Gastrocnemius medialis (tissue), 4 donors: ENCODE data around the gene ASMTL. TPM values are rescaled to one million over a fixed set of nuclear protein-coding genes. Genes with fewer than 3 reads are reported as not detected.

ENCODE experiments used
- ATAC-seq, 2 donors: fragments of 150-250 bp; one replicate each; pipeline ENCODE4 v1.9.1; 2016
- DNase-seq, 2 donors: peaks; one replicate each; pipeline ENCODE4 v3.0.0-alpha.2; 2019
- H3K27ac ChIP-seq, 4 donors: fragments of 200-600 bp; sonication (generic); 1 replicate in 1 of 4; 2 replicates in 3 of 4; pipeline ENCODE4 v1.5.1; 2016 to 2018; ENCODE audit warnings: mild to moderate bottlenecking in 2 of 4, moderate library complexity in 1 of 4
- H3K27me3 ChIP-seq, 3 donors: fragments of 200-600 bp; sonication (generic) in 2 of 3; 1 replicate in 1 of 3; 2 replicates in 2 of 3; pipeline versions ENCODE4 v1.5.1 to v1.6.0; 2016 to 2019; ENCODE audit warnings: mild to moderate bottlenecking in 1 of 3, moderate library complexity in 1 of 3
- H3K36me3 ChIP-seq, 2 donors: fragments of 200-600 bp; sonication (generic) in 1 of 2; one replicate each; pipeline ENCODE4 v1.5.1; 2017 to 2018
- H3K4me1 ChIP-seq, 2 donors: fragments of 200-600 bp; sonication (generic) in 1 of 2; one replicate each; pipeline ENCODE4 v1.5.1; 2016 to 2017; ENCODE audit warnings: mild to moderate bottlenecking in 2 of 2
- H3K4me3 ChIP-seq, 4 donors: fragments of 200-600 bp; sonication (generic) in 3 of 4; 1 replicate in 1 of 4; 2 replicates in 3 of 4; pipeline ENCODE4 v1.5.1; 2016 to 2019; ENCODE audit warnings: mild to moderate bottlenecking in 2 of 4
- H3K9me3 ChIP-seq, 3 donors: fragments of 200-600 bp; sonication (generic) in 2 of 3; 1 replicate in 1 of 3; 2 replicates in 2 of 3; pipeline ENCODE4 v1.5.1; 2016 to 2019
- CTCF ChIP-seq, 5 experiments: fragments of 450-650 bp in 3 of 5; fragments of 200-600 bp in 2 of 5; sonication (generic) in 2 of 5; IDR thresholded peaks in 4 of 5; conservative IDR thresholded peaks in 1 of 5; 1 replicate in 4 of 5; 2 replicates in 1 of 5; pipeline ENCODE4 v1.5.1; 2016 to 2019; ENCODE audit warnings: antibody characterized with exemption in 5 of 5, mild to moderate bottlenecking in 3 of 5, moderate library complexity in 3 of 5
- POLR2A ChIP-seq, 2 donors: fragments of 450-650 bp; IDR thresholded peaks; one replicate each; pipeline ENCODE4 v1.6.1; 2017; ENCODE audit warnings: antibody characterized with exemption in 2 of 2, mild to moderate bottlenecking in 2 of 2, moderate library complexity in 2 of 2
- in situ Hi-C, 4 donors: fragments of 200-750 bp; cut with MboI; loops; one replicate each; pipeline versions ENCODE4 v1.15.0 to v1.8.0; 2017; ENCODE audit warnings: low sequenced_read_pairs in 4 of 4
- intact Hi-C: fragments of 100-400 bp; cut with DNase I; formaldehyde crosslinking; loops from one replicate; pipeline ENCODE4 v1.15.1; 2023; ENCODE audit warnings: low total_unique reads
- total RNA-seq, 4 donors: library from RNA; depleted of rRNA; stranded (reverse); fragments of >200 nt; gene quantifications; one replicate each; pipeline versions ENCODE4 v1.1.0 to v1.2.3, GENCODE V29; 2016

Gene ASMTL
- total RNA-seq, 4 donors from 2014 or later: 13.6 to 19.5 (median 13.9) TPM

- Histone ChIP-seq H3K4me1 (no peaks in the 10 kb centered on the region), H3K4me3 (no peak overlapping the region), H3K36me3 (peaks cover 0 to 5% of the 10 kb centered on the region in 2 donors), H3K9me3 (no peaks in the 10 kb centered on the region), H3K27ac (no peak overlapping the region), H3K27me3 (no peaks in the 10 kb centered on the region)
- intact Hi-C loops: no loop called here
- no peak for TF ChIP-seq CTCF (IDR thresholded peaks at IDR 0.05 in 4 of 5, conservative IDR thresholded peaks at IDR 0.05 in 1 of 5)
- TF ChIP-seq POLR2A (IDR thresholded peaks at IDR 0.05): no peak
- in situ Hi-C loops: no loop called here
- DNase-seq: no peak
- ATAC-seq: no peak
These were observed 28.4 kb downstream of the ASMTL start for GRCh38 chrX:1424147-1424851.

GRCh38 chrX:1423215-1423614 is 29.5 kb downstream of the ASMTL start:
- TF ChIP-seq POLR2A (IDR thresholded peaks at IDR 0.05) (no peak), CTCF (IDR thresholded peaks at IDR 0.05 in 4 of 5, conservative IDR thresholded peaks at IDR 0.05 in 1 of 5) (no peak)
- no peak overlapping the region for H3K27ac ChIP-seq
- no peaks in the 10 kb centered on the region for H3K27me3 ChIP-seq
- ATAC-seq (no peak), DNase-seq (no peak)
- H3K9me3 ChIP-seq: no peaks in the 10 kb centered on the region
- H3K4me1 ChIP-seq: no peaks in the 10 kb centered on the region
- H3K4me3 ChIP-seq: no peak overlapping the region
- peaks cover 0 to 13% of the 10 kb centered on the region in 2 donors for H3K36me3 ChIP-seq
- intact Hi-C loops: no loop called here
- in situ Hi-C loops: no loop called here

GRCh38 chrX:1422135-1422465 is 30.6 kb downstream of the ASMTL start:
- Histone ChIP-seq H3K4me3 (no peak overlapping the region), H3K4me1 (no peaks in the 10 kb centered on the region), H3K9me3 (no peaks in the 10 kb centered on the region), H3K36me3 (peaks cover 0 to 11% of the 10 kb centered on the region in 2 donors), H3K27ac (no peak overlapping the region), H3K27me3 (no peaks in the 10 kb centered on the region)
- ATAC-seq (no peak), DNase-seq (no peak)
- in situ Hi-C loops (no loop called here), intact Hi-C loops (no loop called here)
- TF ChIP-seq CTCF (IDR thresholded peaks at IDR 0.05 in 4 of 5, conservative IDR thresholded peaks at IDR 0.05 in 1 of 5): no peak
- TF ChIP-seq POLR2A (IDR thresholded peaks at IDR 0.05): no peak

GRCh38 chrX:1421433-1422134 is 31.1 kb downstream of the ASMTL start:
- no peak for ATAC-seq
- Histone ChIP-seq H3K9me3 (no peaks in the 10 kb centered on the region), H3K36me3 (peaks cover 0 to 11% of the 10 kb centered on the region in 2 donors), H3K27ac (no peak overlapping the region), H3K4me1 (no peaks in the 10 kb centered on the region), H3K27me3 (no peaks in the 10 kb centered on the region), H3K4me3 (no peak overlapping the region)
- DNase-seq: no peak
- no peak for TF ChIP-seq POLR2A (IDR thresholded peaks at IDR 0.05)
- no peak for TF ChIP-seq CTCF (IDR thresholded peaks at IDR 0.05 in 4 of 5, conservative IDR thresholded peaks at IDR 0.05 in 1 of 5)
- in situ Hi-C loops: no loop called here
- intact Hi-C loops: no loop called here
